GM13976 (cell line): Measurements from ENCODE around the gene TLR3.

Source experiments
- DNase-seq: peaks from one replicate; pipeline ENCODE4 v3.0.0; 2012; ENCODE audit warnings: low spot score
- CTCF ChIP-seq: IDR thresholded peaks from 2 replicates; pipeline ENCODE4 v1.5.1; 2012; ENCODE audit warnings: borderline replicate concordance, mild to moderate bottlenecking; ENCODE audit not compliant: insufficient read depth; ENCODE audit errors: extremely low read depth, missing control alignments, control extremely low read depth
- in situ Hi-C: fragments of 300-500 bp; cut with MboI; formaldehyde crosslinking; loops from one replicate; pipeline ENCODE4 v1.12.0; 2022; ENCODE audit warnings: low sequenced_read_pairs, mixed read lengths, inconsistent platforms; ENCODE audit not compliant: unreplicated experiment

Gene TLR3

GRCh38 chr4:186024637-186025407, 44.1 kb upstream of the TLR3 start:
- TF ChIP-seq CTCF = no peak
- DNase-seq = no peak
- in situ Hi-C loops = no loop called here

GRCh38 chr4:186025408-186025690, 43.6 kb upstream of the TLR3 start:
- TF ChIP-seq CTCF = no peak
- in situ Hi-C loops = no loop called here
- no peak for DNase-seq

- no peak for DNase-seq
- in situ Hi-C loops = no loop called here
- no peak for TF ChIP-seq CTCF
Measured at GRCh38 chr4:186027405-186027804, 41.6 kb upstream of the TLR3 start.

GRCh38 chr4:186029571-186030398, 39.2 kb upstream of the TLR3 start:
- TF ChIP-seq CTCF = no peak
- no peak for DNase-seq
- in situ Hi-C loops = no loop called here

GRCh38 chr4:186030399-186030775, 38.6 kb upstream of the TLR3 start:
- DNase-seq = no peak
- TF ChIP-seq CTCF = no peak
- in situ Hi-C loops = no loop called here

GRCh38 chr4:186030795-186031194, 38.2 kb upstream of the TLR3 start:
- no peak for DNase-seq
- in situ Hi-C loops = no loop called here
- TF ChIP-seq CTCF = no peak

- in situ Hi-C loops = no loop called here
- DNase-seq = no peak
- no peak for TF ChIP-seq CTCF
Measured at GRCh38 chr4:186032259-186032658, 36.7 kb upstream of the TLR3 start.
